Right lobe of liver (tissue), 4 donors: ENCODE data around the gene PAGE1.

Experiments
- CTCF ChIP-seq, 4 donors: fragments of 200-600 bp in 3 of 4; fragments of 450-650 bp in 1 of 4; IDR thresholded peaks; one replicate each; pipeline versions ENCODE4 v1.5.1 to v1.8.0; 2016 to 2022; ENCODE audit warnings: antibody characterized with exemption in 4 of 4, mild to moderate bottlenecking in 2 of 4
- POLR2A ChIP-seq: fragments of 450-650 bp; IDR thresholded peaks from one replicate; pipeline ENCODE4 v1.6.1; 2017; ENCODE audit warnings: antibody characterized with exemption, mild to moderate bottlenecking
- donor health status: DM: no; HTN: no; CAD: no.
- donor health status: DM: no; HTN: no; CAD: no.
- donor health status: DM: no; HTN: yes; CAD: no.

- TF ChIP-seq CTCF (IDR thresholded peaks at IDR 0.05) (no peak), POLR2A (no peak)
Measured at GRCh38 chrX:49661881-49662280, 33.9 kb downstream of the PAGE1 start.
